ENCODE results near the gene GRPEL2.

Gene GRPEL2

DNA sequence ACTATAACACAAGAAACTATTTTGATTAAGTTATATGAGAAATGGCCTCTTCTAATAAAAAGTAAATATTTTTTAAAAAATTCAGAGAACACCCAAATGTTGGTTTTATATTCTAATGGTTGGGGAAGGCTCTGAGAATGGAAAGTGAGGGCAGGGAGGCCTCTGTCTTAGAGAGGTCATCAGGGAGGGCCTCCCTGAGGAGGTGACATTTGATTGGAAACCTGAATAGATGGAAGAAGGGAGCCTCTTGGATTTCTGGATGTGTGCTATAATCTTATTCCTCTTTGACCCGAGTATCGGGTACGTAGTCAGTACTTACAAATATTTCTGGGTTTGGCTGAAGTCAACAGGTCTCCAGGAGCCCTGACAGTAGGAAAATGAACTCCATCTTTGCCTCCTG lies 26.1 kb upstream of the GRPEL2 start:
- DNase-seq (ENCODE audit: low read depth in 2 of 2), result no peak

DNA sequence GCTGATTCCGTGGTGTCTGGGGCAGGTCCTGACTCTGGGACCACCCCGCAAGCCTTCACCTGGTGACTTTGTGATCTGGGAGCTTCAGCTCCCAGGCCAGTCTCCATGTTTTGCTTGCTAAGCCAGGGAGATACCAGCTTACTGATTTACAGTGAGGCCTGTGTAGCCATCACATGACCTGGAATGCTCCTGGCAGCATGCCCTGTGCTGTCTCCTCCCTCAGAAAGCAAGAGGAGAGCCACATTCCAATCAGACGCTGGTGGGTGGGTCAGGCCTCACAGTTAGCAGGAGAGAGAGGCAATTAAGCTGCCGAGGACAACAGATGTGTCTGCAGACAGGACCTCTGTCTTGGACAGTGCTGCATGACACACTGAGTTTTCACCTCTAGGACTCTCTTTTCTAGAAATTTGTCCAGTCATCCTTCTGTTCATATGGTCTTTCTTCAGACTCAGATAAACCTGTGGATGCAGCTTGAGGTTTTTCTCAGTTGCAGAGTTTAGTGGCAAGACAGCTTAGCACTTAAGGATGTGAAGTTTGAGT lies 24.4 kb upstream of the GRPEL2 start:
- no peak for DNase-seq (ENCODE audit: low read depth in 2 of 2)

DNA sequence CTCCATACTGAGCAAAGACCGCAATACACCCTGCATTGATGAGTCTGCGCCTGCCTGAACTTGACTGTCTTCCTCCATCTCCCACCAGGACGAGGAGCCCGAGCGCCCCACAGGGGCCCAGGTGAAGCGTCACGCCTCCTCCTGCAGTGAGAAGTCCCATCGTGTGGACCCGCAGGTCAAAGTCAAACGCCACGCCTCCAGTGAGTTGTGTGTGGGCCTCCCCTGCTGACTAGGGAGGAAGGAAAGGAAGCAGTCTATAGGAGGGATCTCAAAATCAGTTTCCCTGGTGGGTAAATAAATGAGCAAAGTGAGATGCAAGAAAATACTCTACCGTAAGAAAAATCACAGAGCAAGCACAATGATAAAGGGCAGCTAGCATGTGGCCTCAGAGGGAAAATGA lies 22.8 kb upstream of the GRPEL2 start:
- no peak for DNase-seq (ENCODE audit: low read depth in 2 of 2)

DNA sequence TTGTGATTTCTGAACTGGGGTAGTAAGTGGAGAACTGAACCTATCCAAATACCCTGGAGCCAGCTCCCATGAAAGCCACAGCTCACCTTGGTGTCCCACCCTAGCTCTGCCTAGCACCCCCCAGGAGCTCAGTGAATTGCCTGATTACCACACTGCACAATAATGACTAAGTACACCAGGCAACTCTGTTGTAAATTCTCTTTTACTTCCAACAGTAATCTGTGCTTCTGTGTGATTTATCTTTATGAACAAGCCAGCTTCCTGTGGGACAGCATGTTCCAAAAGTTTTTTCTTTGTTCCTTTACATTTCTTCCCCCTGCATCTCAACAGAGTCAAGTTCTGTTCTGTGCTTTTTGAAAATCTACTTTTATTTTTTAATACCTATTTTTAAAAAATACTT lies 22.1 kb upstream of the GRPEL2 start:
- no peak for DNase-seq (ENCODE audit: low read depth in 2 of 2)

DNA sequence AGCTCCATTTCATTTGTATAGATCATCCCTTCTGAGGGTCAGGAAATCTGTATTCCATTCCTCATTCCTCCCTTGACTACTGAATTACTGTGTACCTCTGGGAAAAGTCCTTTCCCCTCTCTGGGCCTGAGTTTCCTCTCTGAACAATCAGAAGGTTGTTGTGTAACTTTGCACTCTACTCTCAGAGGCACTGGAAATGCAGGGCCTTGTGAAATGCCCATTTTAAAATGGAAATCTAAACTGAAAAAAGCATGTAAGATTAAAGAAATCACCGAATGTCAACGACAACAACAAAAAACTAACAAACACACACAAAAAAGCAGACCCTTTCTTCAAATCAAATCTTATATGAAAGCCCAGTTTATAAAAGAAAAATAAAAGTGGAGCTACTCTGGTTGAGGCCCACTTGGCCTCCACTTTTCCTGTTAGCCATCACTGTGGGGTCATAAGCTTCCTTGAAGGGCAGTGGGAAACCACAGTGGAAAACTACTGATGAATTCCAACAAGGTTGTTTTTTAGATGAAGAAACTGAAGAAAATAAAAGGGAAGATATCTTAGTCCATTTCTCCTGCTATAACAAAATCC lies 21.6 kb upstream of the GRPEL2 start:
- DNase-seq (ENCODE audit: low read depth in 2 of 2), result no peak

DNA sequence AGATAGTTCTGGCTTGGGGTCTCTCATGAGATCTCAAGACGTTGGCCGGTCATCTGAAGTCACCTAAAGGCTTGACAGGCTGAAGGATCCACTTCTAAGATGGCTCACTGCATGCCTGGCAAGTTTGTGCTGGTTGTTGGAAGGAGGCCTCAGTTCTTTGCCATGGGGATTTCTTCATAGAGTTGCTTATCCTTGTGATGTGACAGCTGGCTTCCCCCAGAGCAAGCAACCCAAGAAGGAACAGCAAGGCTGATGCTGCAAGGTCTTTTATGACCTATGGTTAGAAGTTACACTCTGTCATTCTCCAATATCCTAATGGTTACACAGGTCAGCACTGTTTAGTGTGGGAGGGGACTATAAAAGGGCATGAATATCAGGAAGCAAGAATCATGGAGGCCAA lies 20.7 kb upstream of the GRPEL2 start:
- no peak for DNase-seq (ENCODE audit: low read depth in 2 of 2)

DNA sequence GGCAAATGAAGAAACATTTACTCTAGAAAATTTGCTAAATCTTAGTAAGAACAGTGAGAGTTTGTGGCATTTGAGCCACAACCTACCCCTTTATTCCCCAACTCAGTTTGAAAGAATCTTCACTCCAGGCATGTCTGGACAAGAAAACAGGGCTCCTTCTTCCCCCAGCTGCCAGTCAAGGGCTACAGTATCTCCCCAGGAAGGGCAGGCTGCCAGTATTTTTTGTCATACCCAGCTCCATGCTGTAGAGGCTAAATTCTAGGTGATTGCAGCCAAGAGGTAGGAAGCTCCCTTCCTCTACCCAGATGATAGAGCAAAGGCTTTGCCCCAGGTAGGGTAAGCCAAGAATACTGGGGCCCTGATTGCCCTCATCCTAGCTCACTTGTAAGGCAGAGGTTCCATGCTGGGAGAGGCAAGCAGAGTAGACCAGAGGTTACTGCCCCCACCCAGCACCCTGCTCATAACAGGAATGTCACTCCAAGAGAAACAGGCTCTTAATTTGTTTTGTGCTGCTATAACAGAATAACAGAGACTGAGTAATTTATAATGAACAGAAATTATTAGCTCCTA lies 20.0 kb upstream of the GRPEL2 start:
- DNase-seq (ENCODE audit: low read depth in 2 of 2), result no peak

DNA sequence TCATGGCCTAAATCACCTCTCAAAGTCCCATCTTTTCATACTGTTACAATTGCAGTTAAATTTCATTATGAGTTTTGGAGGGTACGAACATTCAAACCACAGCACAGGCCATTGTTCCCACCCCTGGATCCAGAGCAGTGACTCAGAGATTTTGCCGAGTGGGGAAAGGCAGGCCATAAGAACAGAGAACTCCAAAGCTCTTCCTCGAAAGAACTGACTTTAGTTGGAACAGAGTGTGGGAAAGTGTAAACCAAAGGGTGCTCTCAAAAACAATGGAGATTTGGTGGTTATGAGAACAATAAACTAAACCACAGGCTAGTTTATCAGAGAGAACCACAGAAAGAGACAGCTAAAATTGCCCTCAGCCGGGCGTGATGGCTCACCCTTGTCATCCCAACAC lies 19.4 kb upstream of the GRPEL2 start:
- DNase-seq (ENCODE audit: low read depth in 2 of 2), result no peak

DNA sequence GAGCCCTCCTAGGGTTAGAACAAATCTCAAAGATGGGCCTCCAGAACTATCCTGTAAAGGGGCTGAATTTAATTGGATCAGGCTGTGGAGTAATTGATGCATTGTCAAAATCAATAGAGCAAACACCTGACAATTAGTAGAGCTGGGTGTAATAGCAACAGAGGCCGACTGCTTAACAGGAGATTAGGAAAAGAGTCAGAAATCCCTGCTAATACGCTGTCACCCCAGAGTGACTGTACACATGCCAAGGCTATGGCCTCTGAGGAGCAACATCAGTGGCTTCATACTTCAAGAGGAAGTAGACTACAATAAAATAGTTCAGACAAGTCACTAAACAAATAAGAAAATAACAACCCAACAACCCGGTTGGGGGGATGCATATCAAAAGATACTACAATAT lies 18.7 kb upstream of the GRPEL2 start:
- no peak for DNase-seq (ENCODE audit: low read depth in 2 of 2)

DNA sequence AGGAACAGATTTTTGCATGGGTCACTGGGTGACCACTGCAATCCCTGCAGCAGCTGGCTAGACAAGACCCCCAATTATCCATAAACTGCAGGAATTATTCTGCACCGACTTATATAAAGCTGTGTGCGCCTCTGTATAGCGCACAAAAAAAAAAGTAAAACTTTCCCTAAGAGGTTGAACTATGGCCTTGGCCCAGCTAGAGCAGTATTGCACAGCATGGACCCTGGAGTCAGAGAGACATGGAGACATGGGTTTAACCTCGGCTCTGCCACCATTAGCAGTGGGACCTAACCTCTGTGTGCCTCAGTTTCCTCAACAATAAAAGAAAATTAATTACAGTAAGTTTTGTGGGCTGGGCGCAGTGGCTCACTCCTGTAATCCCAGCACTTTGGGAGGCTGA lies 17.1 kb upstream of the GRPEL2 start:
- no peak for DNase-seq (ENCODE audit: low read depth in 2 of 2)

DNA sequence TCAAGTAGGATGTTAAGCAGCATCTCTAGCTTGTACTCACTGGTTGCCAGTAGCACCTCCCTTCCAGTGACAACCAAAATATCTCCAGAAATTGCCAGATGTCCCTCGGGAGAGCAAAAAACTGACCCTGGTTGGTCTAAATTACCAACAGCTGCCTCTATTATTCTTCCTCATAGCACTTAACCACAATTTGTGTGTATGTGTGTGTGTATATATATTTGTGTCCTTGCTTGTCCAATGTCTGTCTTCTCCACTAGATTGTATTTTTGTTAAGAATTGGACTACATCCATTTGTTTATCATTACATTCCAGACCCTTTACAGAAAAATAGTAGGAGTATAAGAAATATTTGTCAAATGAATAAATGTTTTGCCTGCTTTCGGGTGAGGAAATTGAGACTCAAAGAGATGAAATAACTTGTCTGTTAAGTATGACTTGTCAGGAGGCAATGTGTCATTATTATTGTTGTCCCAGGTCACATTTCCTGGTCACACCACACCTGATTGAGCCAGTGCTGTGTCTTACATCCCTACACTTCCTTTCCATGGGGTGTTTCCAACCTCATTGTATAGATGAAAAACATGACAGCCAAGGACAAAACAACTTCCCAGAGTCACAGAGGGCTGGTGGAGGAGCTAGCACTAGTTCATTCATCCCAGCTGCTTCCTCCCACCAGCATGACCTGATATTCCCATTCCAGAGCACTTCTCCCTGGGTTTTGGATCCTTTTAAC lies 11.4 kb upstream of the GRPEL2 start:
- DNase-seq (ENCODE audit: low read depth in 2 of 2), result no peak

DNA sequence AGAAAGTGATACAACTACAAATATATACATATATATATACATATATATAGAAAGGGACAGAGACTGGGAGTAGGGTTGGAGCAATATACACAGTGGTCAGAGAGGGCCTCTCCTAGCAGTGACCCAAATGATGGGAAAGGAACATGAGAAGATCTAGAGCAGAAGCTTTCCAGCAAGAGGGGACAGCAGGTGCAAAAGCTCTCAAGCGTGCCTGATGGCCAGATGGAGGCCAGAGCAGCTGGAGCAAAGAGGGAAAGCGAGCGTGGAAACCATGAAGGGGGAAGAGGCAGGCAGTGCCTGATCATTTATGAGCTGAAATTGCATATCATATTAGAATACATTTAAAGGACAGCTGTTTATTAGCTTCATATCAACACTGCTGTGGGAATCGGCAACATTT lies 7.6 kb upstream of the GRPEL2 start:
- DNase-seq (ENCODE audit: low read depth in 2 of 2), result no peak

DNA sequence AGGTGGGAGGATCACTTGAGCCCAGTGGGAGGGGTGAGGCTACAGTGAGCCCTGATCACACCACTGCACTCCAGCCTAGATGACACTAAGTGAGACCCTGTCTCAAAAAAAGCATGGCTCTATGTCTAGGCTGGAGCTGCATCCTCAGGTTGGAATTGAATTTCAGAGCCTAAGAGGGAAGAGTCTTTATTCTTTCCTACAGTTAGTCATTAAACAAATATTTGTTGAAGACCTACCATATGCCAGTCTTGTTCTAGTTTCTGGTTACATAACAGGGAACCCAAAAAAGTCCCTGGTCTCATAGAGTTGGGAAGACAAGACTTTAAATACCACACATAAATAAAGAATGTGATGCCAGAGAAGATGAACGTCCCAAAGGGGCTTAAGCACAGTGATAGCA lies 6.9 kb upstream of the GRPEL2 start:
- no peak for DNase-seq (ENCODE audit: low read depth in 2 of 2)

DNA sequence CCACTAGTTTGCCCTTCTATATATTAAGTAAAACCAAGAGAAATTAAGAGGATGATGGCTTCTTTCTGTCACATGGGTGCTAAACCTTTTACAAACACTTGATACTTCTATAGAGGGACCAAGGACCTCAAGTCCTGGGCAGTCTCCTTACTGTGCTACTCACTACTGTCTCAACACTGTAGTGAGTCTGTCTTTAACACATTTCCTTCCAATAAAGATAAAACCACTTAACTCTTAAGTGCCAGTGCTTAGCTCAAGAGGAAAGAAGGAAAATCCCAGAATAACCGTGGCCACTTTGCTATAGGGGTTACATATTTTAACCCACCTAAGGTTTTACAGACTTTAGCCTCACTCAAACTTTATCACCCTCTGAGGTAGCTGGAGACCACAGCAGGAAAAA lies 4.4 kb upstream of the GRPEL2 start:
- no peak for DNase-seq (ENCODE audit: low read depth in 2 of 2)

DNA sequence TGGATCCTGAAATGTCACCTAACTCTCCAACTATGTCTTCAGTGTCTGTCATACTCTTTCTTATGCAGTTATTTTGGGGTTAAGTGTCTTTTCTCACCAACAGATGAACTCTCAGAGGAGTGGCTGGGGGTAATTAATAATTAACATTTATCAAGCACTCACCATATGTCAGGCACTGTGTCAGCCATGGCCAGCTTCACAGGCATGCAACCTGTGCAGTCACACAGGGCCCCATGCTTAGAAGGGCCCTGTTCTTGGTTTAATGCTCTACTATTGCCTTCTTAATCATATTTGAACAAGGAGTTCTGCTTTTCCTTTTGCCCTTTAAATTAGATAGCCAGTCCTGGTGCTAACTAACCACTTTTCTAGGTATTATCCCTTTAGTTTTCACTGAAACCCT lies 3.4 kb upstream of the GRPEL2 start:
- no peak for DNase-seq (ENCODE audit: low read depth in 2 of 2)

DNA sequence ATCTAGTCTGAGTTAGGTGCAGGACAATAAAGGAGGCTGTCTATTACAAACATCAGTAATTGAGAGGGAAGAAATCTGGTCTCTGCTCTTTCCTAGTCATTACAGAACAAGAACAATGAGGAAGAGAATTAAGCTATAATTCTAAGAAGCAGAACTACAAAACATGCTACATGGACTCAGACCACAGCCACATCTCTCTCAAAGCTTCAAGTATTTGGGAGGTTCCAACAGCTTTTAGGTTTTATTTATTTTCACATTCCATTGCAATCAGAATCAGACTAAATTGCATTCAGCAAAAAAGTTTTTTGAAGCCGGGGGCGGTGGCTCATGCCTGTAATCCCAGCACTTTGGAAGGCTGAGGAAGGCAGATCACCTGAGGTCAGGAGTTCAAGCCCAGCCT lies 1.1 kb upstream of the GRPEL2 start:
- no peak for DNase-seq (ENCODE audit: low read depth in 2 of 2)

DNA sequence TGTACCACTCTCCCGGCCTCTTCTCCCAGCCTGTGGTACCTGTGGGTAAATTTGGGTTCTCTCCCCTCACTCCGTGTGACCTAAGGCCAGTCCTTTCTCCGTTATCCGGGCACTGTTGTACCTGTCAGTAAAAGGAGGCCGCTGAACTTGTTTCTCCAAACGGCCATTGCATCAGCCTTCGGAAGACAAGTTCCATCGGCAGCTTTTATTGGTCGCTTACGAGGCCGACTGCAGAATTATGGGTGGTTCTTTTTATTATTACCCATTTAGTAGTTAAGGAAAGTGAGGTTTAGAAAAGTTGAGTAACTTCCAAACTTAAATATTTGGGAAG lies 558 bp downstream of the GRPEL2 start:
- DNase-seq (ENCODE audit: low read depth in 2 of 2), result no peak

DNA sequence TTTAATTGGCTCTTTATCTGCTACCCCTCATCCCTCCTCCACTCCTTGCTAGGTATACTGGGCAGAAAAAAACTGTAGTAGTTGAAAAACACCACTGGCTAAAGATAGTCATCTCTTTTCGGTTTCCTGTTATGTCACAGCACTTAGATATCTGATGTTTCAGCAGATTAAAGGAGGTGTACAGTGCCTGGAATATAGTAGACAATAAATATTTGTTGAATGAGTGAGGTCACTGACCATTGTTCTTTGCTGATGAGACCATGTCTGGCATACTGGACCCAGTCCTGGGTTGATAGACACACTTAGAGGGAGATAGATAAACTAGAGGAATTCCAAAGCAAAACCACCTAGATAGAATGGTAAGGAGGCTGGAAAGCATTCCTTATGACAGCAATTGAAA lies 3.2 kb downstream of the GRPEL2 start:
- DNase-seq (ENCODE audit: low read depth in 2 of 2), result no peak

DNA sequence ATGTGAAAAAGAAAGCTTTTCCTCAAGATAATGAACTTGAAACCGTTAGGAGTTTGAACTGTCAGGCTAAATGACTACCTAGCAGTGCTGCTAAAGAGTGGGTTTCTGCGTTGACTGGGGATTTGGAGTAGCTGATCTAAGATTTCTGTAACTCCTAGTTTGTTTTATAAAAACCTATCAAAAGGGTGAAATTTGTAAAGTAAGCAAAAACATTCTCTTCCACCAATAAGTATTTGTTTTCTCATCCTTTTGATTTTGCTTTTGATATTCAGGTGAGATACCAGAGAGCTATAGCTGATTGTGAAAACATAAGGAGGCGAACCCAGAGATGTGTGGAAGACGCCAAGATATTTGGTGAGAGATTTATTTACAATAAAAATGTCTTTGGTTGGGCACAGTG lies 4.1 kb downstream of the GRPEL2 start:
- no peak for DNase-seq (ENCODE audit: low read depth in 2 of 2)

DNA sequence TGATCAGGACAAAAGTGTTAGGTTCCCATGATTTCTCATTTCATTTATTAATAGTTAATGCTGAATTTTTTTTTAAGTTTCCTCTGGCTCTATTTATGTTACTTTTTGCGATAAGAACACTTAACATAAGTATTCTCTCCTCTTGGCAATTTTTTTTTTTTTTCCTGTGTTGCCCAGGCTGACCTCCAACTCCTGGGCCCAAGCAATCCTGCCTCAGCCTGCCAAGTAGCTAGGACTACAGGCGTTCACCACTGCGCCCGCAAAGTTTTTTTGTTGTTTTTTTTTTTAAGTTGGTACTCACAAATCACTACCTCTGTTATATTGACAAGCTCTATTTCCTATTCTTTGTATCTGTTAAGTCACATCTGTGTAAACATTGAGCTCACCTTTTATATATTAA lies 6.9 kb downstream of the GRPEL2 start:
- DNase-seq (ENCODE audit: low read depth in 2 of 2), result no peak

DNA sequence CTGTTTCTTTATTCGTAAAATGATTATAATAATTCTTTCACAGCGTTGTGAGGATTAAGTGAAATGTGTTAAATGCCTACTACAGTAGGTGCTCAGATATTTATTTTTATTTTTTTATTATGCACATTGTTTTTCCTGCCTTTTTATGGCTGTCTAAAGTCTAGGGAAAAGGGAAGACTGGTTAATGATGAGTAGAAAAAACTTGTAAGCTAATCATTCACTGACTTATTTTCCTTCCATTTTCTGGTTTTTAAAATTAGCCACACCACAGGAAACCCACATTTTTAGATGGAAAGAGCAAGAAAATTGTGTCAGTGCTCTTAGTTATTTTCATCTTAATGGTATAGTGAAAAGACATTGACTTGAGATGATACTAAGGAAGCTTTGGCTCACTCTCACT lies 8.6 kb downstream of the GRPEL2 start:
- no peak for DNase-seq (ENCODE audit: low read depth in 2 of 2)

DNA sequence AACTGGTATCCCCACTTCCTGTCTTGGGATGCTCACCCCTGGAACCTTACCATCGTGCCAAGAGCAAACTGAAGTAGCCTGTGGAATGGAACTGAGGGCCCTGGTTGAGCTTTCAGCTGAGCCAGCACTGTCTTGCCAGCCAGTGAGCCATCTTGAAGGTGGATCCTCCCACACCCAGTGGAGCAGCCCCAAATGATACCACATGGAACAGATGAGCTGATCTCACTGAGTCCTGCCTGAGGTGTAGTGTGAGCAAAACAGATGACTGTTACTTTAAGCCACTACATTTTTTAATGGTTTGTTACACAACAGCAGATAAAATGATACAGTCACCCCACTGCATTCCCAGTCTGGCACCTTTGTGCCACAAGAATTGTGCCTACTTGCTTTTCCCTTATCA lies 10.4 kb downstream of the GRPEL2 start:
- no peak for DNase-seq (ENCODE audit: low read depth in 2 of 2)

DNA sequence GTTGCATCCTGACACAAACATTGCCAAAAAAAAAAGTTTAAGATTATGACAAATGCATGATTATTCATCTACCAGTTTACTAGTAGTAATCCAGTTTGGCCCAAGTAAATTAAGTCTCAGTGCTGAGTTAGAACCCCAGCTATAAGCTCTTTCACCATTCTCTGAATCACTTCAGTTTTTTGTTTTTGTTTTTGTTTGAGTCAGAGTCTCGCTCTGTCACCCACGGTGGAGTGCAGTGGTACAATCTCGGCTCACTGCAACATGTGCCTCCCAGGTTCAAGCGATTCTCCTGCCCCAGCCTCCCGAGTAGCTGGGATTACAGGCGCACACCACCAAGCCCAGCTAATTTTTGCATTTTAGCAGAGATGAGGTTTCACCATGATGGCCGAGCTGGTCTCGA lies 11.1 kb downstream of the GRPEL2 start:
- DNase-seq (ENCODE audit: low read depth in 2 of 2), result no peak

All from stimulated activated CD4-positive, alpha-beta T cell treated with anti-CD3 and anti-CD28 coated beads, Interleukin-15, amount 100 ng/mL, for 48 hours (primary cell).